ENCODE measurements around the gene BATF.

The BATF gene

DNA sequence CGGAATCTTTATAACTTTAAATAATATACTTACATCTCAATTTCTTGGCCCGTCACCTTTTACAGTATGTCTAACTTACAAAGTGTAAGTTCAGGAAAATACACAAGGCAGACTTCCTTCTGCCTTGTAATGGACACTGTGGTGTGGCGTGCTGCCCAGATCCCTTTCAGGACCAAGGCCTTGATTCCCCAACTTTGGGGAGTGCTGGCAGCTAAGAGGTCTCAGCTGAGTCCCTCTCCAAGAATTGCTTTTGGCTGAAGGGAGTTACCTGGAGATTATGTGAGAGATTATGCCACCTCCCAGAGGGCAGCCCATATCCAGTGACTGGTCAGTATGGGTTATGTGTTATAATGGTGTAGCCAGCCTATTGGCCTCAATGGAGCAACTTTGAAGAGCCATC lies 21.2 kb upstream of the BATF start:
- DNase-seq: no peak

GRCh38 chr14:75504411-75504810 lies 17.9 kb upstream of the BATF start:
- DNase-seq: no peak

- DNase-seq: no peak
Measured at GRCh38 chr14:75506930-75507329, 15.3 kb upstream of the BATF start.

DNA sequence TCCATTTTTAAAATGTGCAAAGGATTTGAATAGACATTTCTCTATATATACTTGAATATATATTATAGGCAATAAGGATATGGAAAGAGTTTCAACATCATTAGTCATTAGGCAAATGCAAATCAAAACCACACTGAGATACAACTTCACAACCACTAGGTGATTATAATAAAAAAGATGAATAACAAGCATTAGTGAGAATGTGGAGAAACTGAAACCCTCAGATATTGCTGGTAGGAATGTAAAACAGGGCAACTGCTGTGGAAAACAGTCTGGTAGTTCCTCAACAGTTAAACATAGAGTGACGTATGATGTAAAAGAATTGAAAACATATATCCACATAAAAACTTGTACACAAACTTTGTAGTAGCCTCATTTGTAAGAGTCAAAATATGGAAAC lies 11.7 kb upstream of the BATF start:
- DNase-seq: no peak

GRCh38 chr14:75511201-75511600 lies 11.1 kb upstream of the BATF start:
- DNase-seq: no peak

DNA sequence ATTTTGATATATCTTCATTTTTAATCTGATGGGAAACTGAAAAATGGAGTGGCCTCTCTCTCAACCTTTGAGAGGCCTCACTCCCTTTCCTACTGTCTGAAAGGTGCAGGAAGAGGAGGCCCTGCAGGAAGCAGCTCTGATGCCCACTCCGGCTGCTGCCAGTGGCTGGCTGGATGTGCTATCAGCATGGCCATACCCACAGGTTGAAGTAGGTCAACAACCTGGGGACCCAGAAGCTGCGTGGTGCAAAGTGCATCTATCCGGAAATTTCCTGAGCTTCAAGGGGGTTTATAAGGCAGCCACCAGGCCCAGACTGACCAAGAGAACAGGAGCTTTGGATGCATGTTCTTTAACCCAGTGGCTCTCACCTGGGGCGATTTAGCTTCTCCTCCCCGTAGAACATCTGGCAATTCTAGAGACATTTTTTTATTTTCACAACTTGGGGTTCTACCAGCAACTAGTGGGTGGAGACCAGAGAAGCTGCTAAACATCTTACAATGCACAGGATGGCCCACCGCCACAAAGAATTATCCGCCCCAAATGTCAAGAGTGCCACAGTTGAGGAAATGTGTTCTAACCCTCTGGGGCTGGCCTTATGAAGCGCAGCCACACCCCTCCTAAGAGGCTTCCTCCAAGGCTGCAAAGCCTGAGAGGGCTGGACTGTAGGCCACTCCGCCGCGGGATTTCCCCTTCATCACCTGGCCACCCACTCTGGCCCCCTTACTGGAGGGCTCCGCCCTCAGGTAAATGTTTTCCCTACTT lies 8.2 kb upstream of the BATF start:
- DNase-seq: peak in 1 of 2 experiments; percentile 46

GRCh38 chr14:75514673-75515628 lies 7.3 kb upstream of the BATF start:
- DNase-seq: peak in 1 of 2 experiments; percentile 32

GRCh38 chr14:75515629-75515996 lies 6.7 kb upstream of the BATF start:
- no peak for DNase-seq

- DNase-seq: no peak
Measured at GRCh38 chr14:75518625-75519024, 3.6 kb upstream of the BATF start.

- no peak for DNase-seq
Measured at GRCh38 chr14:75519394-75519793, 2.9 kb upstream of the BATF start.

DNA sequence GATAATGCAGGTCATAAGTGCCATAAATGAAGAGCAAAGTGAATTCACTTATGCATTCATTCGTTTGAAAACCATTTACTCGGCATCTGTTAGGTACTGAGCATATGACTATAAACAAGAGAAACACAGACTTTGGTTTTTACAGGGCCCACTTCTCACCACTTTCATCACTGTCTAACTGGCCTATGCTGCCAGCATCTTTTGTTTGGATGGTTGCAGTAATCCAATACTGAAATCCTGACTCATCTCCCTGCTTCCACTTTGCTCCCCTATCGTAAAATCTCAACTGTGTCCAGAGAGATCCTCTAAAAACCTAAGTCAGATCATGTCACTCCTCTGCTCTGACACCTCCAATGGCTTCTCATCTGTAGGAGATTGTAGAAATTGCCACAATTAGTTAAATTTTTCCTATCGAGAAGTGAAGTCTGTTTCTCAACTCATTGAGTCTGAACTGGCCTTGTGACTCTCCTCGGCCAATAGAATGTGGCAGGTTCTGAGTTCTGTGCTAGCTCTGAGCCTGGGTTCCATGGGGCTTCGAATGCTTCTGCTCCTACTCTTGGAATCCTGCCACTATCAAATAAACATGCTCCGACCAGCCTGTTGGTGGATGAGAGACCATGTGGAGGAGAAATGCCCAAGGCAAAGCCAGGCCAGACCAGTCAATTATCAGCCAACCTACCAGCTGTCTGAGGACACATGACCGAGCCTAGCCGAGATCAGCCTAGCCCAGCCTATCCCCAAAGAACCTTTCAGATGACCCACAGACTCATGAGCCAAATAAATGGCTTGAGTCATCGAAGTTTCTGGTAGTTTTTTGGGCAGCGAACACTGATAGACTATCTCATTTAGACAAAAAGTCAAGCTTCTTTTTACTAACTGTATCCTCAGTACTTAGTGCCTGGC lies 2.2 kb upstream of the BATF start:
- DNase-seq: no peak

DNA sequence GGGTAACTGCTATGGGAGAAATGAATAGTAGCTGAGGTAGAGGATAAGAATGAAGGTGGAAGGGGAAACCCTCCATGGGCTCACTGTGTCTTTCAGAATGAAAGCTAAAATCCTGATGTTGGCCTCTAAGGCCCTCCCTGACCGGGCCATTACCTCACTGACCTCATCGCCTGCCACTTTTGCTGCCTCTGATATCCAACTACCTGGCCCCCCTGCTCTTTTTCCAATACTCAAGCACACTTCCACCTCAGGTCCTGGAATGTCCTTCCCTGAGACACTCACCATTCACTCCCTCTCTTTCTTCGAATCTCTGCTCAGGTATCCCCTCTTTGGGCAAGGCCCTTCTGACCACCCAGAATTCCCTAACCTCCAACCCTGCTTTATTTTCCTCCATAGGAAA lies 1.4 kb upstream of the BATF start:
- no peak for DNase-seq

DNA sequence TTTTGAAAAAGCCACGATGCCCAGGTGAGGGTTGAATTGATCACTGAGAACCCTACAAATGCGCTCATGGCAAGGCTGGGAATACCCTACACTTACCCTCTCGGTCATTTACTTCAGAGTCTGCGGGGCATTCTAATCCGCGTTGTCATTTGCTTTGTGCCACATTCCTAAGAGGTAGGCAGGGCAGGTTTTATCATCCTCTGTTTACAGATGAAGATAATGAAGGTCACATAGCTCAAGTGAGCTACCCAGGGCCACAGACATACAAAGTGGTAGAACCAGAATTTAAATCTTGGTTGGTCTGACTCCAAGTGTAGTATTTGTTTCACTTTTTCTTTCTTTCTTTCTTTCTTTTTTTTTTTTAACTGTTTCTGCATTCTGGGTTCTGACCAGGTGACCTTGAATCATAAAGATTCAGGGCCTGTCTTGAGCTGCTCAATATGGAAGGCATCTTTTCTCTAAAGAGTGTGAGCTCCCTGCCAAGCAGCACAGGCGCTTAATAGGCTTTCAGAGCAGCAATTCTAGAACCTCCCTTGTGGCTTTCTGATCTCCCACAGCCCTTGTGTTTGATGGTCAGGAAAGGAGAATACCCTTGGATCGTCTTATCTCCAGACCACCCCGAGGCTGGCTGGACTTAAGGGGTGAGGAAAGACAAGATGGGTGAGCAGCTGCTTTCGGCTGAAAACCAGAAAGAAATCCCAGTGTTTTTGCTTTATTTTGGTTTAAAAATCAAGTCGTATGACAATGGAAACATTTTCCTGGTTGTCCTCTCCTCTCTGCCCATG lies 662 bp upstream of the BATF start:
- DNase-seq: no peak

- DNase-seq: no peak
Measured at GRCh38 chr14:75522983-75523318, 682 bp downstream of the BATF start.

DNA sequence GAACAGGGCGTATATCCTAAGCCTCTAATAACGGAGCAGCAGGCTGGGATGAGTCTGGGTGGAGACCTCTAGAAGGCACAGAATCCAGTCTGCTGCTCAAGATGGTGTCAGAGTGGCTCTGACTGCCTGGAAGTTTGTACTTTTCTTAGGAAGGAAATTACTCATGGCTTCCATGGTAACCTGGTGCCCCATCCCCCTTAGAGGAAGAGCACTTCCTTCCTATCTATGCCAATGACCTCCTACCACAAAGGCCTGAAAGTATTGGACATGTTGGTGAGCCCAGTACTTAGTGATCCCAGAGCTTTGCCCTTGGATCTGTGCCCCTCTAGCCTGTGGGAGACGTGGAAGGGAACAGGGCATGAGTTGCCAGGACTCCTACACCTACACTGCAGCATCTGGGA lies 1.5 kb downstream of the BATF start:
- peak in 1 of 2 experiments; percentile 49 for DNase-seq

DNA sequence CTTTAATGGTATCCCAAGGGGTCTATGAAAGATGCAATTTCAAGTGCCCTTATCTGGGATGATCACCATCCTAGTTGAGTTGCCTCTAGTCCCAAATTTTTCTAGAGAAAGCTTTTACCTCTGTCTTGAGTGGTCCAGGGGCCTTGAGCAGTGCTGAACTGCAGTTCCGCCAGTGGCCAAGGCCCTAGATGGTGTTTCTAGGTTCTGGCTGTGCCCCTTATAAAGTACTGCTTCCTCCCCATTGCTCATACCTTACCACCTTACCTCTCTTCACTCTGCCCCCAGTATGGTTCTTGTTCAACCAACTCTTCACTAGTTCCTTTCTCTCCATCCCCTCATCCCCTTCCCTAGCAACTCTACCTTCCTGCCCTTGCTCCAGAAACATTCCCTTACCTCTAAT lies 3.7 kb downstream of the BATF start:
- no peak for DNase-seq

- DNase-seq: no peak
Measured at GRCh38 chr14:75527449-75528163, 5.3 kb downstream of the BATF start.

- no peak for DNase-seq
Measured at GRCh38 chr14:75531256-75531655, 9.0 kb downstream of the BATF start.

DNA sequence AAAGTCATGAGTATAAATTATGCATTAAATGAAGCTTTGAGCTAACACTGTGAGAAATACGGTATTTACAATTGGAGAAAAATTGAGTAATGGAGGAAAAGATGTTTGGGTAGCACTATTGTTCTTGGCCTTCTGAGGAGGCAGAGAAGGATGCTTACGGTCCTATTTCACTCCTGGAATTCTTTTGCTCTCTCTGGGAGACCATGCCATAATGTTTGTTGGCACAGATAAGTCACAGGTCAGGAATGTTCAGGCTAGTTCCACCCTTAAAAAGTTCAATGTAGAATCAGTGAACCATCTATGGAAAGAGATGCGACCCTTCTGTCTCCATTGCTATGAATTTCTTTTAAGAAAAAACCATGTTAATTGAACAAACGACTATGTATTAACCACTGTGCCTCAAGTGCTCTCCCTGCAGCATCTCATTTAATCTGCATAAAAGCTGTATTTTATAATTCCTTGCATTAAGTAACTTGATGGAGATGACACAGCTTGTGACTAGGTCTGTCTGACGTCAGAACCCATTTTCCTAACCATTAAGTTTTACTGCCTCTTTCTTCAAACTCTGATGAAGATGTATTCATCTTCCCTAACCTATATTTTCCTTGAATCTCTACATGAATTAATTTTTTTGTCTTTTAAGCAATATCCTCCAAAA lies 9.5 kb downstream of the BATF start:
- DNase-seq: no peak

DNA sequence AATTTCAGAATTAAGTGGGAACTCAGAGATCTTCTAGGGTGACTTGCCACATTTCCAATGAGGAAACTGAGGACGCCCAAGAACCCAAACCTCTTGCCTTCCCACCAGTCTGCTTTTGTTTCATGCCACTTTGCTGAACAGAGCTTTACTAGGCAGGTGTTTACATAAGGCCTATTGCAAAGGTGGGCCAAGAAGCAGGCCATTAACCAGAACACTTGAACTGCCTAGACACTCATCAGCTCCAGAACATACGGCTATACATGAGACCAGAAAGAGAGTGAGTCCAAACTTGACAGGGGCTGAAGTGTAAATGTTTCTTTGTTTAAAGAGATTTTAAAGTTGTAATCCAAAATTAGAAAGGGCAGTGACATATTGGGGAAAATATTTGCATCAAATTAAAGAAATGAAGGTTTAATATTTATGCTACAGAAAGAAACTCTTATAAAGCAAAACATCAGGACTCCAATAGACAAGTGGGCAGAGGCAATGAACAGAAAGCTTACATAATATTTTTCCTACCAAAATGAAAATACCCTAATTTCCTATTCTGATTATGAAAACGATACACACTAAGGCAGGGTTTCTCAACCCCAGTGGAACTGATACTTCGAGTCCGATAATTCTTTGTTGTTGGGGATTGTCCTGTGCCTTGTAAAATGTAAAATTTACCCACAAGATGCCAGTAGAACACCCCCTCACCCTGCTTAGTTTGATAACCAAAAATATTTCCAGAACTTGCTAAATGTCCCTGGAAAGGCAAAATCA lies 11.7 kb downstream of the BATF start:
- DNase-seq: no peak

Measured in stimulated activated CD4-positive, alpha-beta T cell treated with anti-CD3 and anti-CD28 coated beads, Interleukin-4, amount 100 ng/mL, for 4 hours (primary cell).